Esophagus (tissue), 2 donors: Measurements from ENCODE around the gene TMEM108. TPM values are rescaled to one million over a fixed set of nuclear protein-coding genes. Genes with fewer than 3 reads are reported as not detected.

Experiments
- H3K27ac ChIP-seq, 2 donors: one replicate each; pipeline ENCODE4 v1.5.1; 2013; ENCODE audit warnings: low read depth in 2 of 2, mild to moderate bottlenecking in 2 of 2, inconsistent platforms in 1 of 2, low read length in 1 of 2, moderate library complexity in 1 of 2
- H3K27me3 ChIP-seq, 2 donors: one replicate each; pipeline ENCODE4 v1.6.1; 2013; ENCODE audit warnings: low read length in 2 of 2, control low read depth in 1 of 2, mild to moderate bottlenecking in 1 of 2; ENCODE audit not compliant: insufficient read depth in 2 of 2, control insufficient read depth in 1 of 2
- H3K36me3 ChIP-seq, 2 donors: one replicate each; pipeline ENCODE4 v1.6.1; 2013; ENCODE audit warnings: low read length in 1 of 2; ENCODE audit not compliant: control insufficient read depth in 2 of 2, insufficient read depth in 2 of 2
- H3K4me1 ChIP-seq, 2 donors: one replicate each; pipeline ENCODE4 v1.6.1; 2013; ENCODE audit warnings: low read length in 1 of 2; ENCODE audit not compliant: control insufficient read depth in 2 of 2, insufficient read depth in 2 of 2
- H3K4me3 ChIP-seq, 2 donors: one replicate each; pipeline ENCODE4 v1.5.1; 2013; ENCODE audit warnings: low read length in 2 of 2, mild to moderate bottlenecking in 2 of 2, low read depth in 1 of 2, moderate library complexity in 1 of 2
- H3K9me3 ChIP-seq, 2 donors: one replicate each; pipeline ENCODE4 v1.6.1; 2013; ENCODE audit warnings: mild to moderate bottlenecking in 2 of 2, low read depth in 1 of 2, low read length in 1 of 2, moderate library complexity in 1 of 2; ENCODE audit not compliant: control insufficient read depth in 2 of 2, insufficient read depth in 1 of 2
- WGBS, 2 donors: extraction: QIAGEN DNeasy Blood & Tissue Kit; methylation state at CpG; one replicate each; pipeline ENCODE4 v1.1.7; 2013; 5-methylcytosine and 5-hydroxymethylcytosine counted together
- polyA plus RNA-seq, 2 donors: library from polyadenylated mRNA; stranded (reverse); fragments of 200-250 nt; gene quantifications; one replicate each; pipeline ENCODE4 v1.2.3, GENCODE V29; 2013
- donor health status: healthy with polysubstance abuse.
- donor health status: Bipolar disorder and iron deficiency.

The TMEM108 gene
- polyA plus RNA-seq, 2 donors = 0.41 to 2.7 TPM

DNA sequence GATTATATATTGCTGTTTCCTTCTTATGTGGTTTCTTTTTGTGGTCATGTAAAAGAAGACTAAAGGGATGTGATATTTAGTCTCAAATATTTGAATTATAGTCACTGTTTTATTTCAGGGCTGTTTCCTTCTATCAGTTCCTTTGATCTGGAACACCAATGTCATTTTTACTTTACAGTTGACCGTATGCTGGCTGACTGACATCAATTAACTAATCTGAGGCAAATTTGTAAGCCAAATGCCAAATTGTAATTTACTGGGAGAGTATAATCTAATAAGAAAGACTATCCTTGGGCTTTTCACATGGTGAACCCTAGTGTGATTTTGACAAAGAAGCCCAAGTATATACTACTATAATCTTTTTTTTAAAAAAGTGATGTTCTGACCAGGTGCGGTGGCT lies 87.6 kb downstream of the TMEM108 start:
- Histone ChIP-seq H3K27ac (no peak overlapping the region), H3K4me1 (peaks cover 2% of the 10 kb centered on the region in 2 donors), H3K27me3 (no peaks in the 10 kb centered on the region), H3K4me3 (no peak overlapping the region), H3K36me3 (no peaks in the 10 kb centered on the region), H3K9me3 (no peaks in the 10 kb centered on the region)
- WGBS, 2 donors = 72 to 81% methylated on average over 2 of the region's 2 CpGs

DNA sequence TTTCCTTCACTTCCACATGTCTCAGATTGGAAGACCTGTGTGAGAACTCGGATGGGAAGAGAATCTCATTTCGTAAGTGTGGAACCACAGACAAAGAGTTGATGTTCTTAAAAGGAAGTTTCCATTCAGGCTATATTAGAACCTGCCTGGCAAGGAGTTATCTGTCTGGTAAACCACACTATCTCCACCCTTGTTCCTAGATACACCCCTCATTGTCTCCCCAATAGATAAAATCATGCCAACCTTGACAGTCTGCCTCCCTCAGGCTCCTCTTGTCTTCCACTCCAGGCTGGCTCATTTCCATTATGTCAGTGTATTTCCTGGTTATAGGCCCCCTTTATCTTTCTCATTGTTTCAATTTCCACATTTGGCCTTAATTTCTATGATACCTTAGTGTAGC lies 89.2 kb downstream of the TMEM108 start:
- H3K27ac ChIP-seq = no peak overlapping the region
- no peaks in the 10 kb centered on the region for H3K27me3 ChIP-seq
- no peaks in the 10 kb centered on the region for H3K9me3 ChIP-seq
- H3K4me1 ChIP-seq = peaks cover 2% of the 10 kb centered on the region in 2 donors
- WGBS, 2 donors = 81 to 83% methylated on average over 2 of the region's 2 CpGs
- no peaks in the 10 kb centered on the region for H3K36me3 ChIP-seq
- no peak overlapping the region for H3K4me3 ChIP-seq

DNA sequence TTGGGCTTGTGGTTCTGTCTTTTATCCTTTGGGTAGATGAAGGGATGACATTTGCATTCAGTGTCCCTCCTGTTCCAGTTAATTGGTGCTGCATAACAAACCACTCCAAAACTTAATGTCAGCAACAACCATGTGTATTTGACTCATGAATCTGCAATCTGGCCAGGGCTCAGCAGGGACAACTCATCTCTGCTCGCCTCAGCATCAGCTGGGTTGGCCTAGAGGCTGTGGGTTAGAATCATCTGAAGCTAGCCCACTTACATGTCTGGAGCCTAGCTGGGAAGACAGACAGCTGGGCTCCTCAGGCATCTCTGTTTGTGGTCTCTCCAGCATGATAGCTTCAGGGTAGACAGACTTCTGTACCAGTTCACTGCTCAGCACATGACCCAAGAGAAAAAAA lies 92.0 kb downstream of the TMEM108 start:
- H3K36me3 ChIP-seq = no peaks in the 10 kb centered on the region
- no peaks in the 10 kb centered on the region for H3K9me3 ChIP-seq
- 62 to 64% methylated on average over 1 of the region's 1 CpG for WGBS, 2 donors
- no peak overlapping the region for H3K27ac ChIP-seq
- H3K27me3 ChIP-seq = no peaks in the 10 kb centered on the region
- H3K4me1 ChIP-seq = peaks cover 0 to 2% of the 10 kb centered on the region in 2 donors
- no peak overlapping the region for H3K4me3 ChIP-seq

DNA sequence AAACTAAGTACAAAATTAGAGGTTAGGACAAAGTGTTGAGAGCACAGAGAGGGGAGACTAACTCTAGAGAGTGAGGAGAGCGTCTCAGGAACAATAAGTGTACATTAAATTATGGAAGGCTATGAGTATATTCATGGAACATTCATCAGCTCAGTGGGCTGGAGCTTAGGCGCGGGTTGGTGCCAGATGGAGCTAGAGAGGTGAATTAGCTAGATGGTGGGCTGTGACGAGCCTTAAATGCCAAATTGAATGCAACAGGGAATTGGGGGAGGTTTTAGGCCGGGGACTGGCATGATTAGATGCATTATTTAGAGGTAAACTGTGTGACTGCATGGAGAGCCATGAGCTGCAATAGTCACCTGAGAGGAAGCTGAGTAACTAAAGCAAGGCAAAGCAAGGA lies 97.1 kb downstream of the TMEM108 start:
- Histone ChIP-seq H3K27me3 (no peaks in the 10 kb centered on the region), H3K9me3 (no peaks in the 10 kb centered on the region), H3K4me1 (peaks cover 0 to under 1% of the 10 kb centered on the region in 2 donors), H3K4me3 (no peak overlapping the region), H3K27ac (no peak overlapping the region), H3K36me3 (no peaks in the 10 kb centered on the region)
- 77 to 83% methylated on average over 5 of the region's 5 CpGs for WGBS, 2 donors

DNA sequence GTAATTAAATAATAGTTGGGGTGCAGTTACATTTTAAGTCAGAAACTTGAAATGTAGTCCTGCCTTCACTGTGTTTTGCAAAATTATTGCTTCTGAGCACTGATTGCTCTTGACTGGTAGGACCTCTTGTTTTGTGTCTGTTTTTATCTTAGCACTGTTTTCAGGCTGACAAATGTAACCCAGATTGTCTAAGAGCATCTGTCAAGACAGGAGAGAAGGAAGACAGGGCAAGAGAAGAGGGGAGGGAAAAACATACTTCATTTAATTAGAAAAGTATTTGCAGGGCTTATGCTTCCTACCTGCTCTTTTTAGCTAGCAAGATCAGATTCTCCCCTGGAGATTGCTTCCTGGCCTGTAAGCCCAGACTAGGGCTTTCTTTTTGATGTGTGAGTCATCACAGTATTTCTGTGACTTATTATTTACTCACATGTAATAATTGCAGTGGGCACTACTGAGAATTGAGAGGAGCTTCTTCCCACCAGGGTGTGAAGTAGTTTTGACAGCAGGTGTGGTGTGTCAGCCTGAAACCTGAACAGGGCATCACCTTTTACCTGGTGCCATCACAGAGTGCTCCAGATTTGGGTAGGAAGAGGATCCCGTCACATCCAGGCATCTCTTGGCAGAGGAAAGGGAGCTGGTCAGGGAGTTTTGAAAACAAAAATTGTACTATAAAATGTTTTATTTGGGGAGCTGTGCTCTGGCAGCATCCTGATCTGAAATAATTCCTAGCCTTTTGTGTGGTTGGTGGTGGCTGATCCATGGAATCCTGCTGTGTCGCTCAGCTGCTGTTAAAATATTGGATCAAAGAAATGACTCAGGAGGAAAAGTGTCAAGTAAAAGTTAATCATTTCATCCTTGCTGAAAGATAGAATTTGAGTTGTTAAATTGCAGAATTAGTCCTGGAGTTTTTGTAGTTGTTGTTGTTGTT lies 98.2 kb downstream of the TMEM108 start:
- WGBS, 2 donors = 65 to 89% methylated on average over 2 of the region's 2 CpGs
- Histone ChIP-seq H3K27me3 (no peaks in the 10 kb centered on the region), H3K9me3 (no peaks in the 10 kb centered on the region), H3K36me3 (no peaks in the 10 kb centered on the region), H3K4me1 (no peaks in the 10 kb centered on the region), H3K27ac (no peak overlapping the region), H3K4me3 (no peak overlapping the region)

DNA sequence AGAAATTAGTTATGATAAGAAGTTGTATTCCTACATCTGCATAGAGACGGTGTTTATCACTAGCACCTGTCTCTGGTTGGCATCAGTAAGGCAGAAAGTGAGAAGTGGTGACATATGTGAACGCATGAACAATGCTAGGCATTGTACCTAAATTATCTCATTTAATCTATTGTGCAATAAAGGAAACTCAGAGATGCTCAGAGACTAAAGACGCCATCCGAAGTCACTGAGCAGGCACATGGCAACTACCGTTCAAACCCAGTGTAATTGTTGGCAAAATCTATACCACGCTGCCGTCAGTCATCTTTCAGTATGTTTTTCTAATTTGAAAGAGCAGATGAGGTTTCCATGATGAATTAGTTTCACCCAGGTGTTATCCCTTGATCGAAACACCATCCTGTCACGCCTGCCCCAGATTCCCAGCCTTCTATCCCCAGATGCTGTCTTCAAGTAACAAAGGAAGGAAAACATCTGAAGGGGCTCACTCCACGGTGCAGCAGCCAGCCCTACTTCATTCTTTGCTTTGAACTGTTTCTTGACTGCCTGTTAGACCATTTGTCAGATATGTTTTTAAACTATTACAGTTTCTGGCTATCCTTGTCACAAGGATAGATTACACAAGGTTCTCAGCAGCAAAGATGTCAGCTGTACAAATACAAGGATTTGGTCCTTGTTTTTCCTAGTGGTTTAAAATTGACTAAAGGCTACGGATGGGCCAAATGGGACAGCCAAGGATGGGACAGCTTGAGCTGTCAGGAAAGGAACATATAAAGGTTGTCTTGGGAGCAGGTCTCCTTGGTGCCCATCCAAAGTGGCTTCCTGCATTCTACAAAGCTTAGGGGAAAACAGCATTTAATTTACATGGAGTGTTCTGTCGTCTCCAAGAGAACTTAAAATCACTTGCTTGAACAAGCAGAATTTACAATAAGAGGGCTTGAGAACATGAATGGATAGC lies 99.1 kb downstream of the TMEM108 start:
- no peaks in the 10 kb centered on the region for H3K4me1 ChIP-seq
- H3K9me3 ChIP-seq = no peaks in the 10 kb centered on the region
- no peak overlapping the region for H3K27ac ChIP-seq
- 71 to 77% methylated on average over 12 of the region's 12 CpGs for WGBS, 2 donors
- no peaks in the 10 kb centered on the region for H3K36me3 ChIP-seq
- no peaks in the 10 kb centered on the region for H3K27me3 ChIP-seq
- H3K4me3 ChIP-seq = no peak overlapping the region

DNA sequence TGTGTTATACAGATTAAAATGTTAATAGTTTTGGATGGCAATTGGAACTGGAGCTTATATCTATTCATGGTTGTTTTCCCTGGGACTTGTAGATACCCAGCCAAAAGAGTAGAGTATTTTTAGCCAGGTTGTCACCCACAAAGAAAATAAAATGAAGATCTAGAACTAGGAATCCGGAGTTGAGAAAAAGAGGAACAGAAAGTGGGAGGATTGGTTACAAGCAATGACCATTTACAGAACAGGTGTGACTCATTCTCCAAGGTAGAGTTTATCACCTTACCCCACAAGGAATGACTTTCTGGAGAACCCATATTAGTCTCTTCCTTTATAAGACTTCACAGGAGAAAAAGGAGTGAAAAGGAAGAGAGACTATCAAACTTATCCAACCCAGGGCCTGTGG lies 99.8 kb downstream of the TMEM108 start:
- Histone ChIP-seq H3K27me3 (no peaks in the 10 kb centered on the region), H3K36me3 (no peaks in the 10 kb centered on the region), H3K9me3 (no peaks in the 10 kb centered on the region), H3K27ac (no peak overlapping the region), H3K4me1 (no peaks in the 10 kb centered on the region), H3K4me3 (no peak overlapping the region)
- 45 to 58% methylated on average over 1 of the region's 1 CpG for WGBS, 2 donors

DNA sequence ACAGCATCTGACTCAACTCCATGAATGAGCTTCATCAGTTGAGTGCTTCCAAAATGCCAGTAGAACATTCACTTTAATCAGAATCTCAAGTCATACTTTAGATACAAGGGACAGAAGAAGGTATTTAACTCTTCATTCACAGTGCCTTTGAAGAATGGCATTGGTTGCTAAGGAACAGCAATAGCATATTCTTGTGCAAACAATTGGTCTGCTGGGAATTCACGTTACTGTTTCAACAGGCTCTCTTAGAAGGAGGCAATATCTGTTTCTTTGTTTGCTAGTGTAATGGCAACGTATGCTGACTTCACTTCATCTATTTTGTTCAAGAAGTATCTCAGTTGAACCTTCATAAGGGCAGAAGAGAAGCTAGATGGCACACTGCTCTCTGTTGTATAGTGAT lies 113.9 kb downstream of the TMEM108 start:
- WGBS, 2 donors = 40 to 50% methylated on average over 2 of the region's 2 CpGs
- no peaks in the 10 kb centered on the region for H3K9me3 ChIP-seq
- H3K4me3 ChIP-seq = no peak overlapping the region
- no peaks in the 10 kb centered on the region for H3K36me3 ChIP-seq
- H3K27me3 ChIP-seq = no peaks in the 10 kb centered on the region
- H3K27ac ChIP-seq = no peak overlapping the region
- H3K4me1 ChIP-seq = no peaks in the 10 kb centered on the region

DNA sequence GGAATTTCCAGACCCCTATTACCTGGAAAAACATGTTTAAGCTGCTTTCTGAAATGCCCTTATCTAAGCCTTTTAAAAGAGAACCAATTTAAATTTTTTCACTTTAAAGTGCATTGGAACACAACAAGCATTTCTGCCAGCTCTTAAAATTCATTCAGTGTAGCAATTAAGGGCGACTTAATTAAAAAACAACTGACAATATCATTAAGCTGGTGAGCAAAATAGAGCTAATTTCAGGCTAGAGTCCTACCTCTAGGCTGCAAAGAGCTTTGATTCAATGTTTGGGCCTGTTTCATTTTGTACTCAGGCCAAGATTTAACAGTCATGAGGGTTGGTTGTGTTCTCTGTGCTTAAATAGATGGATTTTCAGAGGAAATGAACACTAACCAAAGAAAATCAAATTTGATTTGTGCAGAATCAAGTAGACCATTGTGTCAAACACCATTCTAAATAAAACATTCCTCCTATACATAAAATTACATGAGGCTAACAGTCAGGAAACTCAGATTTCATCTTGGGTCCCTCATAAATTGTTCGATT lies 114.6 kb downstream of the TMEM108 start:
- Histone ChIP-seq H3K36me3 (no peaks in the 10 kb centered on the region), H3K27me3 (no peaks in the 10 kb centered on the region), H3K9me3 (no peaks in the 10 kb centered on the region), H3K4me1 (no peaks in the 10 kb centered on the region), H3K4me3 (no peak overlapping the region), H3K27ac (no peak overlapping the region)
- WGBS, 2 donors = 61 to 72% methylated on average over 2 of the region's 2 CpGs
